ENCODE measurements around the gene FGF12. TPM values are rescaled to one million over a fixed set of nuclear protein-coding genes. Genes with fewer than 3 reads are reported as not detected.

The FGF12 gene
- polyA plus RNA-seq, 3 donors, result not detected

GRCh38 chr3:192296845-192297244 is 430.5 kb downstream of the FGF12 start:
- no peak overlapping the region for H3K4me3 Mint-ChIP-seq
- H3K4me2 ChIP-seq (replicated peaks; ENCODE audit: extremely low read depth, low read length, poor library complexity, severe bottlenecking), result no peak overlapping the region
- H3K9ac ChIP-seq (ENCODE audit: insufficient read depth, low read length, poor library complexity, severe bottlenecking), result no peak overlapping the region
- no peak overlapping the region for H3K27ac Mint-ChIP-seq
- H3K9me3 ChIP-seq (replicated peaks in 1 of 2; ENCODE audit: control insufficient read depth in 1 of 2, insufficient read depth in 1 of 2, low read length in 2 of 2), result peaks cover 0 to 5% of the 10 kb centered on the region in 2 donors
- no peaks in the 10 kb centered on the region for H3K4me1 Mint-ChIP-seq
- H3K36me3 Mint-ChIP-seq, result no peaks in the 10 kb centered on the region
- no peak for DNase-seq
- no peaks in the 10 kb centered on the region for H3K27me3 ChIP-seq (ENCODE audit: control insufficient read depth in 2 of 2, insufficient read depth in 2 of 2, low read length in 2 of 2)
- no peak overlapping the region for H3K27ac ChIP-seq (ENCODE audit: low read depth in 1 of 2, low read length in 2 of 2)
- no peaks in the 10 kb centered on the region for H3K27me3 Mint-ChIP-seq (ENCODE audit: low read depth in 3 of 3)
- no peak overlapping the region for H2AFZ ChIP-seq (ENCODE audit: insufficient read depth, low read depth, low read length, poor library complexity, severe bottlenecking)
- no peak for TF ChIP-seq CTCF (IDR thresholded peaks at IDR 0.05)
- no peaks in the 10 kb centered on the region for H3K4me1 ChIP-seq (ENCODE audit: control insufficient read depth in 1 of 2, insufficient read depth in 2 of 2, low read length in 2 of 2)
- H3K79me2 ChIP-seq (ENCODE audit: insufficient read depth, low read length), result no peaks in the 10 kb centered on the region
- no peaks in the 10 kb centered on the region for H3K36me3 ChIP-seq (replicated peaks in 1 of 2; ENCODE audit: control insufficient read depth in 1 of 2, insufficient read depth in 2 of 2, low read length in 2 of 2)
- intact Hi-C loops (cut with micrococcal nuclease), result no loop called here
- peaks cover 0 to 7% (median 0%) of the 10 kb centered on the region in 7 donors for H3K9me3 Mint-ChIP-seq
- H3K4me3 ChIP-seq (replicated peaks in 1 of 3; ENCODE audit: low read depth in 2 of 3, low read length in 3 of 3), result no peak overlapping the region
- no peaks in the 10 kb centered on the region for H4K20me1 ChIP-seq (ENCODE audit: insufficient read depth, low read length)
- 100% methylated on average over 1 of the region's 4 CpGs for WGBS (ENCODE audit: insufficient coverage)

- H3K4me3 Mint-ChIP-seq, result no peak overlapping the region
- H3K9me3 ChIP-seq (replicated peaks in 1 of 2; ENCODE audit: control insufficient read depth in 1 of 2, insufficient read depth in 1 of 2, low read length in 2 of 2), result no peaks in the 10 kb centered on the region
- H3K27me3 Mint-ChIP-seq (ENCODE audit: low read depth in 3 of 3), result no peaks in the 10 kb centered on the region
- H3K4me2 ChIP-seq (replicated peaks; ENCODE audit: extremely low read depth, low read length, poor library complexity, severe bottlenecking), result no peak overlapping the region
- no peak overlapping the region for H3K9ac ChIP-seq (ENCODE audit: insufficient read depth, low read length, poor library complexity, severe bottlenecking)
- H4K20me1 ChIP-seq (ENCODE audit: insufficient read depth, low read length), result no peaks in the 10 kb centered on the region
- H3K36me3 ChIP-seq (replicated peaks in 1 of 2; ENCODE audit: control insufficient read depth in 1 of 2, insufficient read depth in 2 of 2, low read length in 2 of 2), result no peaks in the 10 kb centered on the region
- H3K4me3 ChIP-seq (replicated peaks in 1 of 3; ENCODE audit: low read depth in 2 of 3, low read length in 3 of 3), result no peak overlapping the region
- no peak for TF ChIP-seq CTCF (IDR thresholded peaks at IDR 0.05)
- H2AFZ ChIP-seq (ENCODE audit: insufficient read depth, low read depth, low read length, poor library complexity, severe bottlenecking), result no peak overlapping the region
- H3K4me1 Mint-ChIP-seq, result no peaks in the 10 kb centered on the region
- H3K9me3 Mint-ChIP-seq, result peaks cover 0 to 4% (median 0%) of the 10 kb centered on the region in 7 donors
- no peak for DNase-seq
- no peaks in the 10 kb centered on the region for H3K4me1 ChIP-seq (ENCODE audit: control insufficient read depth in 1 of 2, insufficient read depth in 2 of 2, low read length in 2 of 2)
- H3K27me3 ChIP-seq (ENCODE audit: control insufficient read depth in 2 of 2, insufficient read depth in 2 of 2, low read length in 2 of 2), result no peaks in the 10 kb centered on the region
- H3K36me3 Mint-ChIP-seq, result no peaks in the 10 kb centered on the region
- no peaks in the 10 kb centered on the region for H3K79me2 ChIP-seq (ENCODE audit: insufficient read depth, low read length)
- H3K27ac ChIP-seq (ENCODE audit: low read depth in 1 of 2, low read length in 2 of 2), result no peak overlapping the region
- no peak overlapping the region for H3K27ac Mint-ChIP-seq
- intact Hi-C loops (cut with micrococcal nuclease), result no loop called here
- no CpG with 5 or more reads among the region's 2 CpGs for WGBS (ENCODE audit: insufficient coverage)
Observed at GRCh38 chr3:192284443-192285072, 442.8 kb downstream of the FGF12 start.

Measured in CD14-positive monocyte (primary cell).